Endometrial microvascular endothelial cells (primary cell): ENCODE data around the gene DNAAF8. TPM values are rescaled to one million over a fixed set of nuclear protein-coding genes. Genes with fewer than 3 reads are reported as not detected.

Experiments used
- in situ Hi-C: cut with HindIII; loops from 2 replicates; pipeline ENCODE4 v1.10.0; 2017; ENCODE audit warnings: low sequenced_read_pairs, low pct_unique_long_range_greater_than_20kb; ENCODE audit errors: inconsistent ontology term
- total RNA-seq: library from RNA; depleted of rRNA; stranded (reverse); fragments of >200 nt; gene quantifications from one replicate; pipeline ENCODE4 v1.2.3, GENCODE V29; 2015; ENCODE audit errors: inconsistent ontology term

DNAAF8 gene
- total RNA-seq, 1 donor from 2014 or later = not detected

DNA sequence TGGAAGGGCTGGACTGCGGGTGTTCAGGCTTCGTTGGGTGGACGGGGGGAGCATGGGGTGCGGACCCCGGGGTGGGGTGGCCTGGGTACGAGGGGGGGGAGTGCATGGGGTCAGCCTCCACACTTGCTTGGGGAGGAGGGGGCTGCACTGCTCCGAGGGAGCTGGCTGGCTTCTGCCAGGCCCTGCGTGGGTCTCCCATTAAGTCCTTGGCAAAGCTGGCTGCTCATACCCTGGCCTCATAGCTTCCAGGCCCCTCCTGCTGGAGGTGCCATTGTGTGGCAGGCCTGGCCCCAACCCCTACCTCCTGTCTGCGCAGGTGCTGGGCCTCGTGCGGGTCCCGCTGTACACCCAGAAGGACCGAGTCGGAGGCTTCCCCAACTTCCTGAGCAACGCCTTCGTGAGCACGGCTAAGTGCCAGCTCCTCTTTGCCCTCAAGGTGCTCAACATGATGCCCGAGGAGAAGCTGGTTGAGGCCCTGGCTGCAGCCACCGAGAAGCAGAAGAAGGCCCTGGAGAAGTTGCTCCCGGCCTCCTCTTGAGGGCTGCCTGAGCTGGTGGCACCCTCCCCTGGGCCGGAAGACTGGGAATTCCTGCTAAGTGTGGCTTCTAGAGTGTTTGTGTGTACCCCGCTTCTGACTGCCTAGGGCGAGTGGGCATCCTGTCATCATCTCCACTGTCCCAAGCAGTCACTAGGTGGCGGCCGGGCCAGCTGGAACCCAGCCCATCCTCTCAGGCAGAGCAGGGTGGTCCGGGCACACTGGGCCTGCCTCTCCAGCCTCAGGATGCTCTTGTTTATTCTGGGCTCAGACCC lies 39.5 kb upstream of the DNAAF8 start:
- in situ Hi-C loops = no loop called here

DNA sequence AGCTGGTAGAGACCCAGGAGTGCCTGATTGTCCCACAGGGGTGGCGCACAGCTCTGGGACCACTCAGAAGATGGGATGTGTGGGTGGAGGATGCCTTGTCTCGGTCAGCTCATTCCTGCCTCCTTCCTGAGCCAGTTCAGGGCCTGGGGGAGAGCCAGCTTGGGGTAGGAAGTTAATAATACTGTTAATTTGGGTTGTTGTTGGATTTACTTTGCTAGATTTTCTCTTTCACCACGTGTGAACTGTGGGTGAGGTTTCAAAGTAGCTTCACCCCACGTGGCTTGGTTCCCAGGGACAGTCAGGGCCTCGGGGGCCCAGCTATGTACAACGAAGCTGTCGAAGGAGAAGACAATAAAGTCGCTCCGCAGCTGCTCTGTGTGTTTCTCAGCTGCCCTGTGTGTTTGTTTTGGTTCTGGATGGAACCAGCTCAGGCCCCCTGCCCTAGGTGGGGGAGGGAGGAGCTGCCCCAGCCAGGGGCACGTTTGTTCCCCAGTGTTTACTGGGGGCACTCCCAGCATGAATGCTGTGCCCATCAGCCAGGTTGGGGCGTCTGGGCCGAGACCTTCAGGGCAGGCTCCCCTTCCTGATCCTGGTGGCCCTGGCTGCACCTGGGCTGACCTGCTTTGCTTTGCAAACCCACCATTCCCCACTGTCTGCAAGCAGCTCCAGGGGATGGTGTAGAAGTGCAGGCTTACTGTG lies 38.7 kb upstream of the DNAAF8 start:
- in situ Hi-C loops = no loop called here

DNA sequence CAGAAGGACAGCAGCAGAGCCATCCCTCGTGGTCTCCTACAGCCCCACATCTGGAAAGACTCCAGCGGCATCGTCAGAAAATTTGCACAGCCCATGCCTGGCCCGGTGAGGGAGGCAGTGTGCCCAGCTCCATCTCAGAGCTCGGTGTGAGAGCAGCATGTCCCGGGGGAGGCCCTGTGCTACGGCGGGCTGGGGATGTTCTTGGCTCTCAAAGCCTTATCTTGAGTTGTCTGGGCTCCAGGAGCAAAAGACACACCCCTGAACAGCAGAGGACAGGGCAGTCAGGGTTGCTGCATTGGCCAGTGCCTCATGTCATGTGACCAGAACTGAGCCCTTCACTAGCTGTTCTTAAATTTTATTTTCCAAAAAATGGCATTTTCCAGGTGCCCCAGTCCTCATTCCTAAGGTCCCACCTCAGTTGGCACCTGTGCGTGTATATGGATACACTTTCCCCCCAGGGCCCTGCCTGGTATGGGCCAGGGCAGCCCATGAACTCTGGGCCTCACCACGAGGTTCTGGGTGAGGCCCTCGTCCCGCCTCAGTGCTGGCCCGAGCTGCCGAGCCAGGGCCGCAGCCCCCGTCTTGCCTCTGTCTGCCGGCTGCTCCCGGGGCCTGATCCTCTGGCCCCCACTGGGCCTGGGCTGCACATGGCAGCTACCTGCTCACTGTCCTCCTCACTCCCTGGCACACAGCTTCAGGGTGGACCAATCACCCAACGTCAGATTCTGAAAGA lies 38.0 kb upstream of the DNAAF8 start:
- in situ Hi-C loops = no loop called here

DNA sequence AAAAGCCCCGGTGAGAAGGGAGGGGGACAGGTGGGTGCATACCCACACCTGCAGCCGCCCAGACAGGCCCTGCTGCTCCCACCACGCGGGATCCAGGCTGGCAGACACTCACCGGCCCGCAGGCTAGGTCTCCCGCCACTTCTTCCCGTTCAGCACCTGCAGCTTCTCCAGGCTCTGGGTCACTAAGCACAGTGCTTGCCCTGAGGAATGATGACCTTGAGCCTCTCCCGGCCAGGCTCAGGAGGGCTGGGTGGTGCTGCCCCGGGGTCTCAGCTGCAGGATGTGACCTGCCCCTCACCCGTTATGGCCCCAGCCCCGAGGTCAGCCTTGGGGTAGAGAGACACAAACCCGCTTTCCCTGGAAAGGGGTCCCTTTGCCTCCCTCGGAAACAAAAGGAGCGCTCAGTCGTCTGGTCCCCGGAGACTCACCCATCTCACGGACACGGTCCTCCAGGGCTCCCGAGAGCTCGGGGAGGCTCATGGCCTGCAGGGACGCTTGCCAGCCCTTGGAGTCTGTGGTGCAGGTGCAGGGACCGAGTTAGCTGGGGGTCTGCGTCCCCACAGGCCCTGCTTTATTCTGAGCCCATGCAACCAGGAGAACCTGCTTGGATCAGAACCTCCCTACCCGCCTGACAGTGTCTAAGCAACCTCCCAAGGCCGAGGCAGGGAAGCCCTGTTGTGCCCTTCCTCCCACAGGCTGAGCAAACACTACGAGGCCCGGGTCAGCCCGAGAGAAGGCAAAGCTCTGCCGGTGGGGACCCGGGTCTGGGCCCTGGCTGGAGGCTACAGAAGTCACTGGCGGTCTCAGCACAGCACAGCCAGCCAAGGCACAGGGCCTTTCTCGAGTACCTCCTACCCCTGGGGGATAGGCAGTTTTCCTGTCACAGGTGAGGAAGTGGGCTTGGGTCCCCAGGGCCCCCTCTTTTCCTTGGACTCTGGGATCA lies 37.2 kb upstream of the DNAAF8 start:
- in situ Hi-C loops = no loop called here

DNA sequence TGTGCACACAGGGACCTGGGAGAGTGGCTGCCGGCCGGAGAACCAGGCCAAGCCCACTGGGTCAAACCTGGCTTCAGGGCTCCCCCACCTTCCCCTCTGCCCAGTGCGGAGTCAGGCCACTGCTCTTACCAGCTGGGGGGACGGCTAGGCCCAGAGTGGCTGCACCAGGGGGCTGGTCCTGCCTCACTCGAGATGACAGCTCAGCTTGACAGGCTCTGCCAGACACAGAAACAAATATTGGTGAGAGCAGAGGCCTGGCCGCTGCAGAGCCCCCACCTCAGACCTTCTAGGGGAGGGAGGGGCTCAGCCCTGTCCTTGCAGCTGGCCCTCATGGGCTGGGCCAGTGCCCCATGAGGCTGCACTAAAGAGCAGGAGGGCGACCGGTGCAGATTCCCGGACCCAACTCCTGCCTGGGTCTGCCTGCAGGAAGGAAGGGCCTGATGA lies 36.5 kb upstream of the DNAAF8 start:
- in situ Hi-C loops = no loop called here

DNA sequence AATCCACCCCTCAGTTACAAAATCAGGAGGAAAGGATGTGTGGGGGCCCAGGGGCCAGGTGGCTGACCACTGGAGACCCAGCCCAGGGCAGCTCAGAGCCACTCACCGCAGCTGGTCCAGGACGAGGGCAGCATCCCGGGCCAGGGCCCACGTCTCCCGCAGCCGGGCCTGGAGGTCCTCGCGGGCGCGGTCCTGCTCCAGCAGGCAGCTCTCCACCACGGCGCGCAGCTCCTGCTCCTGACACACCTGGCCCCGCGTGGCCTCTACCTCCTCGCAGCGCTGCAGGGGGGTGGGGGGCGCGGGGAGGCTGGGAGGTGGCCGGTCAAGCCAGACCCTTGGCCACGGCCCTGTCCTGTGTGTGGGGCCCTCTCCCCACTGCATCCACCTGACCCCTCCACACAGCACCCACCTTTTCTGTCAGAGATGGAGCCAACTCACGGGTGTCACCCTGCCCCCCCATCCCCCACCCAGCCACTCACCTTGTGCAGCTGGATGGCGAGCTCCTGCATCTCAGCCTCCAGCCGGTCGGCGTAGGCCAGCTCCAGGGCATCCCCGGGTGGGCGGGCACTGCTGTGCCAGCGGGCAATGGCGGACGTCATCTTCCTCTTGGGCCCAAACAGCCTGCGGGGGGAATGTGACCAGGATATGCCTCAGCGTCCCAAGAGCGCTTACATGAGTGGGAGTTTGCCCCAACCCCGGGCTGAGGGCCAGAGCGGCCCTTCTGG lies 35.9 kb upstream of the DNAAF8 start:
- in situ Hi-C loops = no loop called here

DNA sequence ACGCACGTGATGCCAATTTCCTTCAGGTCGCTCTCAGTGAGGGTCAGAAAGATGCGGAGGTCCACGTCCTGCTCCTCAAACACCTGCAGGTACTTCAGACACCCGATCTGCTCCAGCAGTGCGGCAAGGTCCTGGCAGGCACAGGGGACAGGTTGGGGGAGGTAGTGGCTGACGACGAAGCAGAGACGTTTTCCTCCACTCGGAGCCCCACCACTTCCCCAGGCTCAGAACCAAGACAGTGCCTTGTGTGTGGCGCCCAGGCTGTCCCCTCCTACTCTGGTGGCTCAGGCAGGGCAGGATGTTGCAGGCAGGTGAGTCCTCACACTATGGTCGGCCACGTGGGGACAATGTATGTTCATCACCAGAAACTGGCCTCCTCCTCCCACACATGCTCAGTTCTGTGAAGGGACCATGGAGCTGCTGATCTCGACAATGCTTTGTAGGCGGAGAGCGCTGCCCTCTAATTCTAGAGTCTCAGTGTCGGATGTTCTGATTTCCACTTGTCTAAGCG lies 35.2 kb upstream of the DNAAF8 start:
- in situ Hi-C loops = no loop called here

DNA sequence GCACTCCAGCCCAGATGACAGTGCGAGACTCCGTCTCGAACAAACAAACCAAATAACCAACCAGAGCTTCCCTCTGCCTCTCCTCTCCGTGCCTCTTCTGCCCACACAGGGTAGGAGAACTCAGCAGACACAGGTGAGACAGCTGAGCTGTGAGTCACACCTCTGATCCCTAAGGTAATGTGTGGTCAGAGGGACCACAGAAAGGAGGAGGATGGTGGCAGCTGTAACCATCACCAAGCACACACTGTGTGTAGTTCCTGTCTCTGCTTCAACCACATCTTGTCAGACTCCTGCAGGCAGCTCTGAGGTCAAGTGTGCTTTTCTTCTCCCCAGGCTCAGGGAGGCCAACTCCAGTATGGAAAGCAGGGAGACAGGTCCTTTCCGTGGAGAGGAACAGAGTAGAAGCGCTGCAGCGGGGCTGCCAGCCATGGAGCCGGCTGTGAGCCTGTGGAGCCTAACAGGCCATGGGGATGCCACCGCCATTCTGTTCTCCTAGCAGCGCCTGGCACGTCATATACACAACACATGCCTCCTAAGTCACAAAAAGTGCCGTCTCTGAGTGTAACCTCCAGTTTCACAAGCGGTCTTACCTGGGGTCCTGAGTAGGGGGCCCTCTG lies 33.8 kb upstream of the DNAAF8 start:
- in situ Hi-C loops = no loop called here

DNA sequence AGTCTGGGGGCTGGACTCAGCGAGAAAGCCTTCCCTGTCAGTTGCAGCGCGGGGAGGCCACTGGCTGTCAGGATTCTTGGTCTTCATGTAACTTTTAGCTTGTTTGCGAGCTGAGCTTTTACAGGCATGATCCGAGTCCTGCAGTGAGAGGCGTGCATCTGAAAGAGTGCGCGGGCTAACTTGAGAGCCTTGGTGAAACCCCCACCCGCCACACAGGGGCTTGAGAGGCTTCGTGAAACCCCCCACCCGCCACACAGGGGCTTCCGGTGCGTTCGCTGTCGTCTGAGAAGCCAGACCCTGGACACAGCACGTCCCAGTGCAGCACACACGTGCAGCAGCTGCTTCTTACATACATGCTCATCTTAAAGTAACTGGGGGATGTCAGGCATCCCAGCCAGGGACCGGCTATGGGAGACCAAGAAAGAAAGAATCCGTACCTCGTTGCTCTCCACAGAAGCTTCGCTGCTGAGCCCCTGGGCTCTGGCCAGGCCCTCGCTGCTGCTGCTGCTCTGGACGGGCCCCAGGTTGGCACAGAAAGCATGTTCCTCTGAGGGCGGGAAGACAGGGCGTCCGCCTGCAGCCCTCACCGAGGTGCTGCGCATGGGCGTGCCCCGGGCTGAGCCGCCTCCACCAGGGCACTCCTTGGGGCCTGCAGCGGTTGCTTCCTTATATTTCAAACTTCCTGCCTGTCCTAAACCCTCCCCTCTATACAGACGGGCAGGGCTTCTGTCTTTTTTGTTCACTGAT lies 33.2 kb upstream of the DNAAF8 start:
- in situ Hi-C loops = no loop called here

DNA sequence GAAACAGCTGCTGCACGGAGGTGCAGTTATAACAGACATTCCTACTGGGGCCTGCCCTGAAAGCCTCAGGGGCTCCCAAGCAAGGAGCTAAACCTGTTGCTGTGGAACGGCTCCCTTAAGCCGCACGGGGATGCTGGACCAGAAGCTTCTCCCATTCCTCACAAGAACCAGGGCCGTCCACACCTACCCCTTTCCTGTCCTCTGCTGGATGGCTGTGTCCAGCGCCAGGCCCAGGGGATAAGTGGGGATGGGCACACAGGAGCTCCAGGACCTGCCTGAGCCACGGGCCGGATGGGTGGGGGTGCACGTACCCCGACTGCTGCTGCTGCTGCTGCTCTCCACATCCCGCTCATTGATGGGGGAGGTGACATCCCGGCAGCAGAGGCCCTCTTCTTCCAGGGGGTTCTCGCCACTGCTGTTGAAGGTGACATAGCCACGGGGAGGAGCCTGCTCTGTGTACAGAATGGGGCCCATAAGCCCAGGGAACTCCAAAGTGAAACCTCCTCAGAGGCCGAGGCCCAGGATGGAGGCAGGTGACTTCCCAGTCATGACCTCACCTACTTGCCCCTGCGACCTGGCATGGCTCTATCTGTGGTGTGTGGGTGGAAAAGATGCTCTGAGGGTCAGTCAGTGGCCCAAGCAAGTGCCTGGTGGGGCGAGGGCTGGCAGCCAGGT lies 32.4 kb upstream of the DNAAF8 start:
- in situ Hi-C loops = no loop called here

DNA sequence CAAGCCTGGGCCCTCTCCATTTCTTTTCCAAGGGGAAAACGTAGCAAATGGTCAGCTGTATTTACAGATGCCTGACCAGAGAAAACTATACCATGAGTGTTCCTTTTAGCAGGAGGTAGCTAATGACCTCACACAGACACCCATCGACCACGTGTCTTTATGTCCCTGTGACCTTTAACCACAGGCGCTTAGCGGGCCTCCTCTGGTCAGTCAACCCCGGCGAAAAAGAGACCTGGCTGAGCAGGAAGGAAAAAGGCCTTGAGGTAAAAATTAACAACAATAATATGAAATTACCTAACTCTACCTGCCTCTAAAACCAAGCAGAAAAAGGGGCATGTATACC lies 31.9 kb upstream of the DNAAF8 start:
- in situ Hi-C loops = no loop called here

DNA sequence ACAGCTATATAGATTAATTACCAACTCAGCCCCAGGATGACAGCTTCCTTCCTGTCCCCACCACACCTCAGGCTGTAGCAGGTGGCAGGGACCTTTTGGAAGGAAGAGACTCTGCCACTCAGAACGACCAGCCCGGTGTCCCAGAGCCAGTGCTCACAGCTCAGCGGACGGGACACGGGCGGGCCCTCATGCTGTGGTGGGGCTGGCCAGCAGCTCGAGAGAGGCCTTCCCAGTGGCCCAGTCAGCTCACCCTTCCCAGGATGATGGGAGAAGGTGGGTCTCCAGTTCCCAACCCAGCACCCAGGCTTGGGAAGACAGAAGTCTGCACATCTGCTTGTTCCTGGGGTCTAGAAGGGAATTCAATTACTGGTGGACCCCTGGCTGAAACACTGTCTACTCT lies 30.4 kb upstream of the DNAAF8 start:
- in situ Hi-C loops = no loop called here

DNA sequence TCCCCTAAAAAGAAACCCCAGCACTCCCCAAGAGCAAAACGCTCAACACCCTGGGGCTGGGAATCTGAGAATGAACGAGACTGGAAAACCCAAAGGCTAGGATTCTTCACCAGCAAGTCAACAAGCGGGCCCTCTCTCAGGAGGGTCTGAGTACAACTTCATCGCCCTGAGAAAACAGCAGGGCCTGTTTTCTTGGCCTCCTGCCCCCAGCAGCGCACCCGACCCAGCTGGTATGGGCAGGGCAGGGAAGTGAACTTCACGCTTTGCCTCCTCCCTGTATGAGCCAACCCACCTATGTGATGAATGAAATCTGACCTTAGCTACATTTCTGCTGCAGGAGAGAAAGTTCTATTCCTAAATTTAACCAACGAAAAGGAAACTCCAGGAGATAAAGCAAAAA lies 29.8 kb upstream of the DNAAF8 start:
- in situ Hi-C loops = no loop called here

DNA sequence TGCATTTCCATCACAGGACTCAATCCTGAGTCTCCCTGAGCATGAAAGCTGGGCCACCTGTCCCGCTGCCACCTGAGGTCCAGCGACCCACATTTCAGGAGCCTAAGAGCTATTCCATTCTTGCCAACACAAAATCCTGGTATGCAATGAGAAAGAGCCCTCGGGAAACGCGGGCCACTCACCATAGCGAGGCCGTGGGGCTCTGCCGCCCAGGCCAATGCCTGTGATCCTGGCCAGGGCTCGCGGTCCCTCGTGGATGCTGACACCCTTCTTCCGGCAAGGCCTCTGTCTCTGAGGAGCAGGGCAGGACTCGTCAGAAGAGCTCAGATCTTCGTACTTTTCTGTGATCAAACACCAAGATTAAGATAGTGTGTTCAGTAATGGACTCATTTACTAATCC lies 29.4 kb upstream of the DNAAF8 start:
- in situ Hi-C loops = no loop called here

DNA sequence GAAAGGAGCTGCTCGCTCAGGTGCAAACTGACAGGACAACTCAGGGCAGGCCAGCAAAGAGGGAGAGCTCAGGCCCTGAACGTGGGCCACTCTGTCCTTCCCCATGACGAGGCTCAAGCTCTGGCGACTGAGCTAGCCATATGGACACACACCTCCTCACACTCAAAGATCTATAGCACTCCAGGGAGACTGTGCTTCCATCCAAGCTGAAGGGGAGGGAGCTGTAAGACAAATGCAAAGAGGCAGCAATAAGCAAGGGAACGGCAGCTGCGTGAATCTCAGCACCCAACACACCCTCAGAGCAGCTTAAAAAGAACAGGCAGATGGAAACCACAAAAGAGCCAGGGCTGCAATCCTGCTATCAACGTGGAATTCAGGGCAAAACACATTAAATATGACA lies 27.5 kb upstream of the DNAAF8 start:
- in situ Hi-C loops = no loop called here

DNA sequence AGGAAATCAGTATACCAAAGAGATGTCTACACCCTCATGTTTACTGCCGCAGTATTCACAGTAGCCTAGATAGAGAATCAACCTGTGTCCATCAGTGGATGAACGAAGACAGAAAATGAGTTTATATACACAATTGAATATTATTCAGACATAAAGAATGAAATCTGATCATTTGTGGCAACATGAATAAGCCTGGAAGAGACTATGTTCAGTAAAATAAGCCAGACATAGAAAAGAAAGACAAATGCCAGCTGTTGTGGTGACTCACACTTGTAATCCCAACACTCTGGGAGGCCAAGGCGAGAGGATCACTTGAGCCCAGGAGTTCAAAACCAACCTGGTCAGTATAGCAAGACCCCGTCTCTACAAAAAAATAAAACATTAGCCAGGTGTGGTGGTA lies 24.9 kb upstream of the DNAAF8 start:
- in situ Hi-C loops = no loop called here
